Measurements from ENCODE around the gene ELOB.

GRCh38 chr16:2724088-2724676, 52.9 kb downstream of the ELOB start:
- TF ChIP-seq CTCF (conservative IDR thresholded peaks at IDR 0.05 in 1 of 2, IDR thresholded peaks at IDR 0.05 in 1 of 2; ENCODE audit: low read depth in 1 of 2, low read length in 2 of 2) (no peak), EZH2 (IDR thresholded peaks at IDR 0.05; ENCODE audit: low read length, missing control alignments) (no peak)

All from fibroblast of lung (primary cell).